BE2C (cell line): ENCODE results near the gene ITGB7.

Experiments
- DNase-seq: peaks from one replicate; pipeline ENCODE4 v3.0.0-alpha.2; 2020
- H3K27me3 ChIP-seq: fragments of 250-450 bp; sonication (Bioruptor Pico); 2 replicates; pipeline ENCODE4 v1.5.1; 2020; ENCODE audit warnings: mild to moderate bottlenecking
- H3K36me3 ChIP-seq: fragments of 250-450 bp; sonication (Bioruptor Pico); 2 replicates; pipeline ENCODE4 v1.5.1; 2020; ENCODE audit warnings: mild to moderate bottlenecking
- H3K4me1 ChIP-seq: fragments of 250-450 bp; sonication (Bioruptor Pico); 2 replicates; pipeline ENCODE4 v1.5.1; 2020
- H3K4me3 ChIP-seq: 2 replicates; pipeline ENCODE4 v1.5.1; 2011; ENCODE audit warnings: low read depth, low read length
- H3K9me3 ChIP-seq: fragments of 250-450 bp; sonication (Bioruptor Pico); 2 replicates; pipeline ENCODE4 v1.5.1; 2020
- CTCF ChIP-seq: IDR thresholded peaks from 2 replicates; pipeline ENCODE4 v1.5.1; 2012; ENCODE audit warnings: mild to moderate bottlenecking, low read depth, low read length

ITGB7 gene

GRCh38 chr12:53224061-53224896 lies 17.2 kb upstream of the ITGB7 start:
- H3K9me3 ChIP-seq, result no peaks in the 10 kb centered on the region
- H3K36me3 ChIP-seq, result no peaks in the 10 kb centered on the region
- TF ChIP-seq CTCF, result peak; percentile 46
- H3K4me1 ChIP-seq, result peaks cover 16% of the 10 kb centered on the region
- DNase-seq, result peak; percentile 57
- H3K4me3 ChIP-seq, result no peak overlapping the region
- no peaks in the 10 kb centered on the region for H3K27me3 ChIP-seq

DNA sequence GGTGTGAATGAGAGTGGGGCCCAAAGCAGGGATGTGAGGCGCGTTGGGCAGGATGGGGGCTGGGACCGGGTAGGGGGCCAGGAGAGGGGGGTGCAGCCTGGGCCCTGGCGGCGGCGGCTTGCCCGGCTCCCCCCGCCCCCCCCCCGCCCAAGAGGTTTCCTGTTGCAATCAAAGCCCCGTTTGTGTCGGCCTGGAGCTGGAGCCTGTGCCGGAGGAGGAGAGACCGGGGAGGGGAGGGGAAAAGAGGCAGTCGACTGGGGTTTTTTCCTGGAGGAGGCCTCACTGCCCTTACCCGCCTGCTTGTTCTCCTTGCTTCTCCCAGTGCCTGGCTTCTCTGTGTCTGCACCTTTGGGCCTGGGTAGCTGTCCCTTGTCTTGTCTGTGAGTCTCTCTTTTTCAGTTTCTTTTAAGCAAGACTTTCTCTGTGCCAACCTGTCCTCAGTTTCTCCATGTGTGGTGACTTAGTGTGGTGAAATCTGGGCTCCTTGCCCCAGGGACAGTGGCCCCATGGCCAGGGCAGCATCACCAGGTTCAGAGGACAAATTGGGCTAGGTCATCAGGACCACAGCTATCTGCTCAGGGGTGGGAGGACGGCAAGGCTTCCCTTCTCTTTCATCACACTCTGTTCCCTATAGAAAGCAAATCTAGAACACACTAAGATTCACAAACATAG lies 16.5 kb upstream of the ITGB7 start:
- no peak for DNase-seq
- no peaks in the 10 kb centered on the region for H3K27me3 ChIP-seq
- no peaks in the 10 kb centered on the region for H3K9me3 ChIP-seq
- H3K4me3 ChIP-seq, result no peak overlapping the region
- peaks cover 16% of the 10 kb centered on the region for H3K4me1 ChIP-seq
- H3K36me3 ChIP-seq, result no peaks in the 10 kb centered on the region
- no peak for TF ChIP-seq CTCF

- H3K36me3 ChIP-seq, result no peaks in the 10 kb centered on the region
- no peak for DNase-seq
- no peaks in the 10 kb centered on the region for H3K27me3 ChIP-seq
- TF ChIP-seq CTCF, result no peak
- peaks cover 16% of the 10 kb centered on the region for H3K4me1 ChIP-seq
- no peak overlapping the region for H3K4me3 ChIP-seq
- H3K9me3 ChIP-seq, result no peaks in the 10 kb centered on the region
These were observed 15.8 kb upstream of the ITGB7 start for GRCh38 chr12:53222806-53223261.

DNA sequence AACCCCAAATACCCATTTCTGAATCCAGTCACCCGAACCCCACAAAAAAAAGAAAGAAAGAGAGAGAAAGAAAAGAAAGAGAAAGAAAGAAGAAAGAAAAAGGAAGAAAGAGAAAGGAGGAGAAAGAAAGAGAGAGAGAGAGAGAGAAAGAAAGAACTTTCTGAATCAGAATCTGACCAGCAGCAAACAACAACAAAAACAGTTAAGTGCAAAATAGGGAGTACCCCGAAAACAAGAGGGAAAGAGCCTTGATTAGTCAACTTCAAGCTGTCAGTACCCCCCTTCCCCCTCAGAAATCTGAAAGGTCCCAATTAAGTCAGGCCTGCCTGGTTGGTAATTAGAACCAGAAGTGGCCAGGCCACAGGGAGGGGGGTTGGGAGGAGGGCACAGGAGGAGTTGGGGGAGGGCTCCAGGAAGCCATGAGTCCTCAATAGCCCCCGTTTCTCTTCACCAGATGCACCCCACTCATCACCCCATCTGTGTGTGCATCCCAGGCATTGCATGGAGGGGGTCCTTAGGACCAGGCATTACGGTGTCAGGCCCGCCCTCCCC lies 15.2 kb upstream of the ITGB7 start:
- no peak for TF ChIP-seq CTCF
- DNase-seq, result no peak
- no peaks in the 10 kb centered on the region for H3K27me3 ChIP-seq
- peak overlapping the region; percentile 59 for H3K4me3 ChIP-seq
- no peaks in the 10 kb centered on the region for H3K9me3 ChIP-seq
- peaks cover 16% of the 10 kb centered on the region for H3K4me1 ChIP-seq
- no peaks in the 10 kb centered on the region for H3K36me3 ChIP-seq

DNA sequence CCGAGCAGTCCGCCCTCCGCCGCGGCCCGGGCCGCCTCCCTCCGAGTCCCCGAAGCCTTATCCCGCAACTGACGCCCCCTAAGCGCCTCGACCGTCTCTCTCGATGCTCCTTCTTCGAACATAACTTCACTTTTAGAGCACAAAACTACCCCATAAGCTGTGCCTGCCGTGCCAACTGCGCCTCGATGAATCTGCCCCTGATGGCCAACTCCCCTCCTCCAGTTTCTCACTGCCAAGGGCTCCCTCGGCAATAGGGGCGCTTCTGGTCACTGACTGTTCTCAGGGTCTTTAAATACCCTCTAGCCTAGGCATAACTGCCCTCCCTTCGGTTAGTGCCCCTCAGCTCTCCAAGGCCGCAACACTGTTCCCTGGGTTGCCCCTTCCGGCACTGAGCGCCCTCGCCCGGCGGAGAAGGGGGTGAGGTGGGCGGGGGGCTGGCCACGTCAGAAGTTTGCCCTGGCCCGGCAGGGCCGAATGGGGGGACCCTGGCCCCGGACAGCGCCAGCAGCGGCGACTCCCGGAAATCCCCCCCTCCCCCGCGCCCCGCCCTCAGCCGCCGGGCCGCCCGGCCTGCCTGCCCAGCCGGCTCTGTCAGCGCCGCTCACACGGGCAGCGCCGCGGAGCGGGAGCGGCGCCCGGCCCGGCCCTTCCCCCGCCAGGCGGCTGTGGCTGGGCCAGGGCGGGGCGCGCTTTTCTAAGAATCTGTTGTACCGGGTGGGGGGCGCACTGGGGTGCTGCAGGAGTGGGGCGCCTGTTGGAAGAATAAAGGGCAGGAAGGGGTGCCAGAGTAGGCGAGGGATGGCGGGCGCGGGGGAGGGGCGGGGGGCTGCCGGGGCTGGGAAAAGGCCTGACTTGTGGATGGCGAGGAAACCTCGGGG lies 14.4 kb upstream of the ITGB7 start:
- H3K27me3 ChIP-seq, result no peaks in the 10 kb centered on the region
- TF ChIP-seq CTCF, result peak; percentile 39
- no peaks in the 10 kb centered on the region for H3K36me3 ChIP-seq
- H3K4me3 ChIP-seq, result peak overlapping the region; percentile 59
- peak; percentile 73 for DNase-seq
- no peaks in the 10 kb centered on the region for H3K9me3 ChIP-seq
- peaks cover 16% of the 10 kb centered on the region for H3K4me1 ChIP-seq
